PFSK-1 (cell line): Measurements from ENCODE around the gene SAPCD2.

Source experiments
- POLR2AphosphoS5 ChIP-seq: IDR thresholded peaks from 2 replicates; pipeline ENCODE4 v1.6.1; 2012; ENCODE audit warnings: low read depth, mild to moderate bottlenecking, control low read depth, low read length, moderate library complexity
- TAF1 ChIP-seq: IDR thresholded peaks from 2 replicates; pipeline ENCODE4 v1.6.1; 2012; ENCODE audit warnings: low read length, control low read depth, borderline replicate concordance; ENCODE audit not compliant: insufficient read depth

GRCh38 chr9:137107982-137108381 lies 37.6 kb upstream of the SAPCD2 start:
- no peak for TF ChIP-seq TAF1
- no peak for TF ChIP-seq POLR2AphosphoS5
